WTC11 (cell line): ENCODE results near the gene ILK. TPM values are rescaled to one million over a fixed set of nuclear protein-coding genes. Genes with fewer than 3 reads are reported as not detected.
A peak's percentile ranks its signal among the peaks of the same experiment; 100 is the strongest.

Source experiments
- ATAC-seq: fragments of 200-7000 bp; cut with Tn5 transposase; 2 replicates; pipeline ENCODE4 v1.10.0; 2021; ENCODE audit warnings: mild to moderate bottlenecking, moderate library complexity
- CTCF ChIA-PET: fragments of 300-600 bp; sonication (Branson Sonifier 250); formaldehyde crosslinking; loops from one replicate; lab custom pipeline; 2021; ENCODE audit warnings: antibody characterized with exemption; lab: Charles Lee
- POLR2A ChIA-PET: fragments of 350-600 bp; sonication (Branson Sonifier 250); formaldehyde crosslinking; loops from one replicate; lab custom pipeline; 2021; ENCODE audit warnings: antibody characterized with exemption; lab: Charles Lee
- DNase-seq: peaks from one replicate; pipeline ENCODE4 v3.0.0; 2021; ENCODE audit warnings: low spot score
- H3K27ac Mint-ChIP-seq: 2 replicates; pipeline ENCODE4 v1.8.0; 2021; ENCODE audit warnings: mixed read lengths
- H3K27me3 Mint-ChIP-seq: 2 replicates; pipeline ENCODE4 v1.8.0; 2021; ENCODE audit warnings: low read depth, mild to moderate bottlenecking, moderate library complexity, mixed read lengths
- H3K36me3 Mint-ChIP-seq: 2 replicates; pipeline ENCODE4 v1.8.0; 2021; ENCODE audit warnings: mixed read lengths
- H3K4me1 Mint-ChIP-seq: 2 replicates; pipeline ENCODE4 v1.8.0; 2022; ENCODE audit warnings: mixed read lengths
- H3K4me3 Mint-ChIP-seq: 2 replicates; pipeline ENCODE4 v1.8.0; 2021; ENCODE audit warnings: mild to moderate bottlenecking, moderate library complexity, mixed read lengths
- H3K9me3 Mint-ChIP-seq: 2 replicates; pipeline ENCODE4 v1.8.0; 2021; ENCODE audit warnings: mixed read lengths
- CBFB ChIP-seq: sonication (generic); formaldehyde crosslinking; IDR thresholded peaks from 2 replicates; pipeline ENCODE4 v1.8.1; 2022; ENCODE audit warnings: mild to moderate bottlenecking, low read depth, missing genetic modification reagents
- GTF2I ChIP-seq: fragments of 250-450 bp; sonication (Bioruptor Pico); conservative IDR thresholded peaks from 2 replicates; pipeline ENCODE4 v1.4.0; 2021; ENCODE audit warnings: mild to moderate bottlenecking
- IRF2 ChIP-seq: sonication (generic); formaldehyde crosslinking; IDR thresholded peaks from 2 replicates; pipeline ENCODE4 v1.8.0; 2022; ENCODE audit warnings: low read depth, missing genetic modification reagents, borderline replicate concordance
- NR3C1 ChIP-seq: sonication (generic); formaldehyde crosslinking; conservative IDR thresholded peaks from 2 replicates; pipeline ENCODE4 v1.8.1; 2023; ENCODE audit warnings: low read depth, mild to moderate bottlenecking, missing genetic modification reagents
- SMAD3 ChIP-seq: sonication (generic); formaldehyde crosslinking; IDR thresholded peaks from 2 replicates; pipeline ENCODE4 v1.8.0; 2022; ENCODE audit warnings: missing genetic modification reagents, mild to moderate bottlenecking, borderline replicate concordance
- SP1 ChIP-seq: sonication (generic); formaldehyde crosslinking; conservative IDR thresholded peaks from 2 replicates; pipeline ENCODE4 v1.8.1; 2022; ENCODE audit warnings: missing genetic modification reagents
- TEAD1 ChIP-seq: sonication (generic); formaldehyde crosslinking; IDR thresholded peaks from 2 replicates; pipeline ENCODE4 v1.8.0; 2022; ENCODE audit warnings: mild to moderate bottlenecking, missing genetic modification reagents
- ZNF121 ChIP-seq: sonication (generic); formaldehyde crosslinking; IDR thresholded peaks from 2 replicates; pipeline ENCODE4 v1.8.0; 2023; ENCODE audit warnings: missing genetic modification reagents
- ZNF219 ChIP-seq: sonication (generic); formaldehyde crosslinking; IDR thresholded peaks from 2 replicates; pipeline ENCODE4 v1.8.0; 2023; ENCODE audit warnings: missing genetic modification reagents, mild to moderate bottlenecking, borderline replicate concordance
- total RNA-seq: library from RNA; stranded (reverse); gene quantifications from 3 replicates; pipeline ENCODE4 v1.2.3, GENCODE V29; 2021
- TF ChIP-seq, protein P1 (sequence below): sonication (generic); formaldehyde crosslinking; IDR thresholded peaks from 2 replicates; pipeline ENCODE4 v1.8.1; 2023; ENCODE audit warnings: mild to moderate bottlenecking, moderate library complexity, missing genetic modification reagents
- TF ChIP-seq, protein P2 (sequence below): sonication (generic); formaldehyde crosslinking; IDR thresholded peaks from 2 replicates; pipeline ENCODE4 v1.8.1; 2023; ENCODE audit warnings: mild to moderate bottlenecking, missing genetic modification reagents, moderate library complexity
- TF ChIP-seq, protein P3 (sequence below): sonication (generic); formaldehyde crosslinking; IDR thresholded peaks from 2 replicates; pipeline ENCODE4 v1.8.1; 2022; ENCODE audit warnings: mild to moderate bottlenecking, missing genetic modification reagents, moderate library complexity, borderline replicate concordance
- TF ChIP-seq, protein P4 (sequence below): fragments of 250-450 bp; sonication (Bioruptor Pico); IDR thresholded peaks from 2 replicates; pipeline ENCODE4 v2.1.2; 2022; ENCODE audit warnings: mild to moderate bottlenecking, moderate library complexity
- TF ChIP-seq, protein P5 (sequence below): sonication (generic); formaldehyde crosslinking; IDR thresholded peaks from 2 replicates; pipeline ENCODE4 v1.8.1; 2022; ENCODE audit warnings: low read depth, mild to moderate bottlenecking, moderate library complexity, missing genetic modification reagents, borderline replicate concordance
- TF ChIP-seq, protein P6 (sequence below): sonication (generic); formaldehyde crosslinking; IDR thresholded peaks from 2 replicates; pipeline ENCODE4 v1.8.1; 2023; ENCODE audit warnings: mild to moderate bottlenecking, missing genetic modification reagents
- TF ChIP-seq, protein P7 (sequence below): fragments of 250-450 bp; sonication (Bioruptor Pico); IDR thresholded peaks from 2 replicates; pipeline ENCODE4 v1.9.0; 2021; ENCODE audit warnings: mild to moderate bottlenecking
- TF ChIP-seq, protein P8 (sequence below): fragments of 250-450 bp; sonication (Bioruptor Pico); IDR thresholded peaks from 2 replicates; pipeline ENCODE4 v1.8.0; 2021; ENCODE audit warnings: mild to moderate bottlenecking
- TF ChIP-seq, protein P9 (sequence below): sonication (generic); formaldehyde crosslinking; IDR thresholded peaks from 2 replicates; pipeline ENCODE4 v1.8.1; 2023; ENCODE audit warnings: mild to moderate bottlenecking, missing genetic modification reagents

Gene ILK
- total RNA-seq, 1 experiment from 2014 or later: 97.7 TPM

DNA sequence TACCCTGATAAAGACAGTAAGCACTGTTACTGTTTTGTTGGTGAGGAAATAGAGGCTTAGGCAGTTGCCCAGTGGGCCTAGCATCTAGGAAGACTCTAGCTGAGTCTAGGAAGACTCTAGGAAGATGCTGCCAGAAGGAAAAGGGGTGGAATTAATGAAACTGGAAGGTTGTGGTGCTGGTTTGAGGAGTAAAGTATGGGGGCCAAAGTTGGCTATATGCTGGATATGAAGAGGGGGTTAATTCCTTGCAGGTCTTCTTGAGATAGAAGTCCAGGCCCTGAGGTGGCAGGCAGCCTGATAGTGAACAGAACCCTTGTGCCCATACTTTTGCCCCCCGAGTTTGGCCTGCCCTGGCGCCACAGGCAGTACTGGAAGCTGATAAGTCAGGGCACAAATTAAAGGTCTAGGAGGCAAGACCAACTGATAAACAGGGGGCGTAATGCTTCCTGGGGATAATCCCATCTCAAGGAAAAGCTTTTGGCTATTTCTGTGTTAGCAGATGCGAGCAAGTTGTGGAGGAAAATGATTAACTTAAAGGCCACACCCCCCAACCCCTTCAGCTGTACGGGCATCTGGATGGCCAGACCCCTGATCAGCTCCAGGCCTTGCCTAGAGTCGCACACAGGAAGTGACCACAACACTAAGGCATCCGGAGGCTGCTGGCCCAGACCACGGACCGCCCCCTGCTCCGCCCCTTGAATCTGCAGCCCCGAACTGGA is 3.1 kb downstream of the ILK start:
- DNase-seq: peak; percentile 92
- no peaks in the 10 kb centered on the region for H3K27me3 Mint-ChIP-seq
- no peaks in the 10 kb centered on the region for H3K9me3 Mint-ChIP-seq
- peak overlapping the region; percentile 28; the same call in 1 of the 2 replicates for H3K4me3 Mint-ChIP-seq
- ATAC-seq: peak; percentile 81
- POLR2A ChIA-PET: interaction anchor here (0.6 to 2.9 kb wide), 6 partner anchors 12 to 77 kb away, joined by 3 to 11 read pairs (median 4); partner anchors contain the start of genes MRPL17 and TPP1
- CTCF ChIA-PET: interaction anchor here (0.7 to 1.7 kb wide), 10 partner anchors 12 to 243 kb away, joined by 3 to 10 read pairs (median 4); partner anchors contain the start of genes MRPL17 and TPP1
- peaks cover 20% of the 10 kb centered on the region for H3K4me1 Mint-ChIP-seq
- H3K27ac Mint-ChIP-seq: peak overlapping the region; percentile 97
- peaks cover 36% of the 10 kb centered on the region for H3K36me3 Mint-ChIP-seq
- TF ChIP-seq, protein P1, sequence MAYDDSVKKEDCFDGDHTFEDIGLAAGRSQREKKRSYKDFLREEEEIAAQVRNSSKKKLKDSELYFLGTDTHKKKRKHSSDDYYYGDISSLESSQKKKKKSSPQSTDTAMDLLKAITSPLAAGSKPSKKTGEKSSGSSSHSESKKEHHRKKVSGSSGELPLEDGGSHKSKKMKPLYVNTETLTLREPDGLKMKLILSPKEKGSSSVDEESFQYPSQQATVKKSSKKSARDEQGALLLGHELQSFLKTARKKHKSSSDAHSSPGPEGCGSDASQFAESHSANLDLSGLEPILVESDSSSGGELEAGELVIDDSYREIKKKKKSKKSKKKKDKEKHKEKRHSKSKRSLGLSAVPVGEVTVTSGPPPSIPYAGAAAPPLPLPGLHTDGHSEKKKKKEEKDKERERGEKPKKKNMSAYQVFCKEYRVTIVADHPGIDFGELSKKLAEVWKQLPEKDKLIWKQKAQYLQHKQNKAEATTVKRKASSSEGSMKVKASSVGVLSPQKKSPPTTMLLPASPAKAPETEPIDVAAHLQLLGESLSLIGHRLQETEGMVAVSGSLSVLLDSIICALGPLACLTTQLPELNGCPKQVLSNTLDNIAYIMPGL (CRISPR knock-in tag): no peak
- TF ChIP-seq IRF2 (CRISPR knock-in tag) (no peak), SMAD3 (CRISPR knock-in tag) (no peak), SP1 (CRISPR knock-in tag) (0 out of 2 replicates have a peak, but pooled peaks have one; percentile 33), TEAD1 (CRISPR knock-in tag) (no peak), GTF2I (CRISPR knock-in tag) (no peak), CBFB (CRISPR knock-in tag) (no peak), NR3C1 (no peak), ZNF121 (CRISPR knock-in tag) (no peak), ZNF219 (CRISPR knock-in tag) (no peak)
- TF ChIP-seq, protein P2, sequence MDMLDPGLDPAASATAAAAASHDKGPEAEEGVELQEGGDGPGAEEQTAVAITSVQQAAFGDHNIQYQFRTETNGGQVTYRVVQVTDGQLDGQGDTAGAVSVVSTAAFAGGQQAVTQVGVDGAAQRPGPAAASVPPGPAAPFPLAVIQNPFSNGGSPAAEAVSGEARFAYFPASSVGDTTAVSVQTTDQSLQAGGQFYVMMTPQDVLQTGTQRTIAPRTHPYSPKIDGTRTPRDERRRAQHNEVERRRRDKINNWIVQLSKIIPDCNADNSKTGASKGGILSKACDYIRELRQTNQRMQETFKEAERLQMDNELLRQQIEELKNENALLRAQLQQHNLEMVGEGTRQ (CRISPR knock-in tag): no peak
- TF ChIP-seq, protein P3, sequence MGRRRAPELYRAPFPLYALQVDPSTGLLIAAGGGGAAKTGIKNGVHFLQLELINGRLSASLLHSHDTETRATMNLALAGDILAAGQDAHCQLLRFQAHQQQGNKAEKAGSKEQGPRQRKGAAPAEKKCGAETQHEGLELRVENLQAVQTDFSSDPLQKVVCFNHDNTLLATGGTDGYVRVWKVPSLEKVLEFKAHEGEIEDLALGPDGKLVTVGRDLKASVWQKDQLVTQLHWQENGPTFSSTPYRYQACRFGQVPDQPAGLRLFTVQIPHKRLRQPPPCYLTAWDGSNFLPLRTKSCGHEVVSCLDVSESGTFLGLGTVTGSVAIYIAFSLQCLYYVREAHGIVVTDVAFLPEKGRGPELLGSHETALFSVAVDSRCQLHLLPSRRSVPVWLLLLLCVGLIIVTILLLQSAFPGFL (CRISPR knock-in tag): no peak
- TF ChIP-seq, protein P4, sequence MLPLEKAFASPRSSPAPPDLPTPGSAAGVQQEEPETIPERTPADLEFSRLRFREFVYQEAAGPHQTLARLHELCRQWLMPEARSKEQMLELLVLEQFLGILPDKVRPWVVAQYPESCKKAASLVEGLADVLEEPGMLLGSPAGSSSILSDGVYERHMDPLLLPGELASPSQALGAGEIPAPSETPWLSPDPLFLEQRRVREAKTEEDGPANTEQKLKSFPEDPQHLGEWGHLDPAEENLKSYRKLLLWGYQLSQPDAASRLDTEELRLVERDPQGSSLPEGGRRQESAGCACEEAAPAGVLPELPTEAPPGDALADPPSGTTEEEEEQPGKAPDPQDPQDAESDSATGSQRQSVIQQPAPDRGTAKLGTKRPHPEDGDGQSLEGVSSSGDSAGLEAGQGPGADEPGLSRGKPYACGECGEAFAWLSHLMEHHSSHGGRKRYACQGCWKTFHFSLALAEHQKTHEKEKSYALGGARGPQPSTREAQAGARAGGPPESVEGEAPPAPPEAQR: no peak
- TF ChIP-seq, protein P5, sequence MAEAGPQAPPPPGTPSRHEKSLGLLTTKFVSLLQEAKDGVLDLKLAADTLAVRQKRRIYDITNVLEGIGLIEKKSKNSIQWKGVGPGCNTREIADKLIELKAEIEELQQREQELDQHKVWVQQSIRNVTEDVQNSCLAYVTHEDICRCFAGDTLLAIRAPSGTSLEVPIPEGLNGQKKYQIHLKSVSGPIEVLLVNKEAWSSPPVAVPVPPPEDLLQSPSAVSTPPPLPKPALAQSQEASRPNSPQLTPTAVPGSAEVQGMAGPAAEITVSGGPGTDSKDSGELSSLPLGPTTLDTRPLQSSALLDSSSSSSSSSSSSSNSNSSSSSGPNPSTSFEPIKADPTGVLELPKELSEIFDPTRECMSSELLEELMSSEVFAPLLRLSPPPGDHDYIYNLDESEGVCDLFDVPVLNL (CRISPR knock-in tag): no peak
- TF ChIP-seq, protein P6, sequence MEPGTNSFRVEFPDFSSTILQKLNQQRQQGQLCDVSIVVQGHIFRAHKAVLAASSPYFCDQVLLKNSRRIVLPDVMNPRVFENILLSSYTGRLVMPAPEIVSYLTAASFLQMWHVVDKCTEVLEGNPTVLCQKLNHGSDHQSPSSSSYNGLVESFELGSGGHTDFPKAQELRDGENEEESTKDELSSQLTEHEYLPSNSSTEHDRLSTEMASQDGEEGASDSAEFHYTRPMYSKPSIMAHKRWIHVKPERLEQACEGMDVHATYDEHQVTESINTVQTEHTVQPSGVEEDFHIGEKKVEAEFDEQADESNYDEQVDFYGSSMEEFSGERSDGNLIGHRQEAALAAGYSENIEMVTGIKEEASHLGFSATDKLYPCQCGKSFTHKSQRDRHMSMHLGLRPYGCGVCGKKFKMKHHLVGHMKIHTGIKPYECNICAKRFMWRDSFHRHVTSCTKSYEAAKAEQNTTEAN (CRISPR knock-in tag): no peak
- TF ChIP-seq, protein P7, sequence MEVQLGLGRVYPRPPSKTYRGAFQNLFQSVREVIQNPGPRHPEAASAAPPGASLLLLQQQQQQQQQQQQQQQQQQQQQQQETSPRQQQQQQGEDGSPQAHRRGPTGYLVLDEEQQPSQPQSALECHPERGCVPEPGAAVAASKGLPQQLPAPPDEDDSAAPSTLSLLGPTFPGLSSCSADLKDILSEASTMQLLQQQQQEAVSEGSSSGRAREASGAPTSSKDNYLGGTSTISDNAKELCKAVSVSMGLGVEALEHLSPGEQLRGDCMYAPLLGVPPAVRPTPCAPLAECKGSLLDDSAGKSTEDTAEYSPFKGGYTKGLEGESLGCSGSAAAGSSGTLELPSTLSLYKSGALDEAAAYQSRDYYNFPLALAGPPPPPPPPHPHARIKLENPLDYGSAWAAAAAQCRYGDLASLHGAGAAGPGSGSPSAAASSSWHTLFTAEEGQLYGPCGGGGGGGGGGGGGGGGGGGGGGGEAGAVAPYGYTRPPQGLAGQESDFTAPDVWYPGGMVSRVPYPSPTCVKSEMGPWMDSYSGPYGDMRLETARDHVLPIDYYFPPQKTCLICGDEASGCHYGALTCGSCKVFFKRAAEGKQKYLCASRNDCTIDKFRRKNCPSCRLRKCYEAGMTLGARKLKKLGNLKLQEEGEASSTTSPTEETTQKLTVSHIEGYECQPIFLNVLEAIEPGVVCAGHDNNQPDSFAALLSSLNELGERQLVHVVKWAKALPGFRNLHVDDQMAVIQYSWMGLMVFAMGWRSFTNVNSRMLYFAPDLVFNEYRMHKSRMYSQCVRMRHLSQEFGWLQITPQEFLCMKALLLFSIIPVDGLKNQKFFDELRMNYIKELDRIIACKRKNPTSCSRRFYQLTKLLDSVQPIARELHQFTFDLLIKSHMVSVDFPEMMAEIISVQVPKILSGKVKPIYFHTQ: peak; percentile 64; the same call in 1 of the 2 replicates
- TF ChIP-seq, protein P8, sequence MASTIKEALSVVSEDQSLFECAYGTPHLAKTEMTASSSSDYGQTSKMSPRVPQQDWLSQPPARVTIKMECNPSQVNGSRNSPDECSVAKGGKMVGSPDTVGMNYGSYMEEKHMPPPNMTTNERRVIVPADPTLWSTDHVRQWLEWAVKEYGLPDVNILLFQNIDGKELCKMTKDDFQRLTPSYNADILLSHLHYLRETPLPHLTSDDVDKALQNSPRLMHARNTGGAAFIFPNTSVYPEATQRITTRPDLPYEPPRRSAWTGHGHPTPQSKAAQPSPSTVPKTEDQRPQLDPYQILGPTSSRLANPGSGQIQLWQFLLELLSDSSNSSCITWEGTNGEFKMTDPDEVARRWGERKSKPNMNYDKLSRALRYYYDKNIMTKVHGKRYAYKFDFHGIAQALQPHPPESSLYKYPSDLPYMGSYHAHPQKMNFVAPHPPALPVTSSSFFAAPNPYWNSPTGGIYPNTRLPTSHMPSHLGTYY: 0 out of 2 replicates have a peak, but pooled peaks have one; percentile 18
- TF ChIP-seq, protein P9, sequence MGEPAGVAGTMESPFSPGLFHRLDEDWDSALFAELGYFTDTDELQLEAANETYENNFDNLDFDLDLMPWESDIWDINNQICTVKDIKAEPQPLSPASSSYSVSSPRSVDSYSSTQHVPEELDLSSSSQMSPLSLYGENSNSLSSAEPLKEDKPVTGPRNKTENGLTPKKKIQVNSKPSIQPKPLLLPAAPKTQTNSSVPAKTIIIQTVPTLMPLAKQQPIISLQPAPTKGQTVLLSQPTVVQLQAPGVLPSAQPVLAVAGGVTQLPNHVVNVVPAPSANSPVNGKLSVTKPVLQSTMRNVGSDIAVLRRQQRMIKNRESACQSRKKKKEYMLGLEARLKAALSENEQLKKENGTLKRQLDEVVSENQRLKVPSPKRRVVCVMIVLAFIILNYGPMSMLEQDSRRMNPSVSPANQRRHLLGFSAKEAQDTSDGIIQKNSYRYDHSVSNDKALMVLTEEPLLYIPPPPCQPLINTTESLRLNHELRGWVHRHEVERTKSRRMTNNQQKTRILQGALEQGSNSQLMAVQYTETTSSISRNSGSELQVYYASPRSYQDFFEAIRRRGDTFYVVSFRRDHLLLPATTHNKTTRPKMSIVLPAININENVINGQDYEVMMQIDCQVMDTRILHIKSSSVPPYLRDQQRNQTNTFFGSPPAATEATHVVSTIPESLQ (CRISPR knock-in tag): no peak
